Measurements from ENCODE around the gene ASB18. TPM values are rescaled to one million over a fixed set of nuclear protein-coding genes. Genes with fewer than 3 reads are reported as not detected.

Gene ASB18
- total RNA-seq, 1 experiment from 2014 or later = not detected

DNA sequence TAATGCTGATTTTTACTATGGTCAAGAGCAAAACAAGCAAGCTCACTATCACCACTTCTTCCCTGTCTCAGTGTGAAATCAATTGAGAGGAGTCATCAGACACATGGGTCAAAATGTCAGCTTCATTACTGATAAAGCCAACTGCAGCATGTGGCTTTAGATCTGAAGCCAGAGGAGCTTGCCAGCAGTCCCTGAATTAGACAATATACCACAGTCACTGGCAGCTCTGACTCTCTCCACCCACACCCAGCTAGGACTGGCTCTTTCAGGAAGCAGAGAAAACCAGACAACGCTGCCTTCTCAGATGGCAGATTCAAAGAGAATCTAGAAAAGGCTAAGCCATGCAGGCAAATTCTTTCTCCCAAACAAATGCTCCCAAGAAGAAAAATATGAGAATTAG is 20.0 kb upstream of the ASB18 start (continued):
- TF ChIP-seq, protein P1, sequence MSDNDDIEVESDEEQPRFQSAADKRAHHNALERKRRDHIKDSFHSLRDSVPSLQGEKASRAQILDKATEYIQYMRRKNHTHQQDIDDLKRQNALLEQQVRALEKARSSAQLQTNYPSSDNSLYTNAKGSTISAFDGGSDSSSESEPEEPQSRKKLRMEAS (IDR thresholded peaks at IDR 0.05) = no peak
- no peak for TF ChIP-seq YY1 (IDR thresholded peaks at IDR 0.05; ENCODE audit: extremely low read depth, insufficient replicate concordance, low read depth, low read length)
- TF ChIP-seq ELF1 (IDR thresholded peaks at IDR 0.05; ENCODE audit: borderline replicate concordance, low read depth) = no peak
- no peak for TF ChIP-seq ATF3 (IDR thresholded peaks at IDR 0.05)
- TF ChIP-seq ZNF274 (IDR thresholded peaks at IDR 0.05; ENCODE audit: low read depth, low read length) = no peak
- no peak for TF ChIP-seq POLR2A (IDR thresholded peaks at IDR 0.05; ENCODE audit: borderline replicate concordance, extremely low read depth, insufficient read depth, insufficient read length)
- TF ChIP-seq EZH2phosphoT487 (IDR thresholded peaks at IDR 0.05; ENCODE audit: borderline replicate concordance) = no peak
- no peak for TF ChIP-seq ZFX (IDR thresholded peaks at IDR 0.05)

- Histone ChIP-seq H3K79me2 (ENCODE audit: insufficient read depth, low read length) (no peaks in the 10 kb centered on the region), H3K27ac (ENCODE audit: low read depth, low read length) (no peak overlapping the region), H3K4me3 (replicated peaks in 1 of 2; ENCODE audit: low read depth in 1 of 2, low read length in 2 of 2) (no peak overlapping the region), H3K9me2 (ENCODE audit: insufficient read depth) (0 out of 2 replicates have a peak, but pooled peaks cover 2% of the 10 kb centered on the region), H3K9ac (ENCODE audit: low read length) (no peak overlapping the region), H2AFZ (ENCODE audit: low read depth, low read length, poor library complexity, severe bottlenecking) (no peak overlapping the region), H3K9me3 (ENCODE audit: control insufficient read depth in 1 of 2, insufficient read depth in 1 of 2, low read depth in 1 of 2, low read length in 2 of 2) (no peaks in the 10 kb centered on the region), H3K27me3 (ENCODE audit: insufficient read depth, low read length) (no peaks in the 10 kb centered on the region), H3K4me2 (ENCODE audit: low read length) (no peak overlapping the region), H3K36me3 (ENCODE audit: control insufficient read depth in 1 of 2, insufficient read depth in 2 of 2, low read length in 2 of 2) (no peaks in the 10 kb centered on the region; a peak in 1 of 4 replicates), H3K4me1 (ENCODE audit: control insufficient read depth in 1 of 2, insufficient read depth in 2 of 2, low read length in 2 of 2) (peaks cover 0 to 12% of the 10 kb centered on the region in 2 experiments; a peak in 2 of 4 replicates), H4K20me1 (ENCODE audit: insufficient read depth) (no peaks in the 10 kb centered on the region)
- DNase-seq (ENCODE audit: low read depth, low spot score) (no peak), ATAC-seq (no peak)
- intact Hi-C loops (cut with micrococcal nuclease) = no loop called here
- no peak for TF ChIP-seq ZNF274 (IDR thresholded peaks at IDR 0.05; ENCODE audit: low read depth, low read length)
- no peak for TF ChIP-seq EGR1 (IDR thresholded peaks at IDR 0.05; ENCODE audit: low read depth)
- TF ChIP-seq ATF3 (IDR thresholded peaks at IDR 0.05) = no peak
- TF ChIP-seq SIN3A (IDR thresholded peaks at IDR 0.05; ENCODE audit: low read depth) = no peak
- TF ChIP-seq JUND (IDR thresholded peaks at IDR 0.05) = no peak
- BruUV-seq (replicated peaks) = no TSS peak
- POLR2A ChIA-PET = no interaction called here
- RAD21 ChIA-PET (ENCODE audit: low non-redundant PET in 1 of 2, low total read pairs in 2 of 2, uncharacterized antibody in 2 of 2, unreplicated experiment in 2 of 2) = no interaction called here
- CTCF ChIA-PET = no interaction called here
These were observed 18.2 kb upstream of the ASB18 start for GRCh38 chr2:236282406-236282805.
